Stimulated activated CD4-positive, alpha-beta T cell treated with anti-CD3 and anti-CD28 coated beads, Interleukin-1b, Interleukin-23, amount 100 ng/mL, for 48 hours (primary cell): Measurements from ENCODE around the gene PTGIS.

Experiments
- DNase-seq: peaks from one replicate; pipeline ENCODE4 v3.0.0-alpha.2; 2020

Gene PTGIS

GRCh38 chr20:49557449-49557848, 10.5 kb downstream of the PTGIS start:
- no peak for DNase-seq

GRCh38 chr20:49556621-49557020, 11.3 kb downstream of the PTGIS start:
- no peak for DNase-seq

- DNase-seq: no peak
Measured at GRCh38 chr20:49549801-49550551, 18.0 kb downstream of the PTGIS start.

- no peak for DNase-seq
Measured at GRCh38 chr20:49548371-49548947, 19.5 kb downstream of the PTGIS start.

GRCh38 chr20:49545572-49545971, 22.4 kb downstream of the PTGIS start:
- DNase-seq: no peak

GRCh38 chr20:49544535-49544934, 23.4 kb downstream of the PTGIS start:
- DNase-seq: no peak

- DNase-seq: no peak
Measured at GRCh38 chr20:49543858-49544437, 24.0 kb downstream of the PTGIS start.

GRCh38 chr20:49543071-49543857, 24.7 kb downstream of the PTGIS start:
- no peak for DNase-seq

- no peak for DNase-seq
Measured at GRCh38 chr20:49542514-49542991, 25.4 kb downstream of the PTGIS start.

GRCh38 chr20:49541733-49542513, 26.0 kb downstream of the PTGIS start:
- peak; percentile 74 for DNase-seq

GRCh38 chr20:49540687-49541435, 27.1 kb downstream of the PTGIS start:
- DNase-seq: no peak

GRCh38 chr20:49540232-49540620, 27.7 kb downstream of the PTGIS start:
- DNase-seq: no peak

- no peak for DNase-seq
Measured at GRCh38 chr20:49539481-49540231, 28.3 kb downstream of the PTGIS start.

- no peak for DNase-seq
Measured at GRCh38 chr20:49538950-49539349, 29.0 kb downstream of the PTGIS start.

- DNase-seq: peak; percentile 57
Measured at GRCh38 chr20:49534255-49534712, 33.7 kb downstream of the PTGIS start.

GRCh38 chr20:49532285-49532946, 35.5 kb downstream of the PTGIS start:
- no peak for DNase-seq

- DNase-seq: no peak
Measured at GRCh38 chr20:49529470-49529869, 38.5 kb downstream of the PTGIS start.

GRCh38 chr20:49526568-49526967, 41.4 kb downstream of the PTGIS start:
- DNase-seq: no peak

GRCh38 chr20:49526056-49526455, 41.9 kb downstream of the PTGIS start:
- no peak for DNase-seq

GRCh38 chr20:49523767-49524360, 44.1 kb downstream of the PTGIS start:
- no peak for DNase-seq
